Neural progenitor cell (in vitro differentiated cells): Measurements from ENCODE around the gene NPSR1. TPM values are rescaled to one million over a fixed set of nuclear protein-coding genes. Genes with fewer than 3 reads are reported as not detected.

ENCODE experiments used
- DNase-seq: peaks from one replicate; pipeline ENCODE4 v3.0.0-alpha.2; 2016; ENCODE audit warnings: low spot score
- H2AFZ ChIP-seq: fragments of 200-600 bp; sonication (generic); replicated peaks from 2 replicates; pipeline ENCODE4 v1.6.1; 2016; ENCODE audit warnings: antibody characterized with exemption
- H3F3A ChIP-seq: fragments of 200-600 bp; sonication (generic); 2 replicates; pipeline ENCODE4 v1.6.1; 2016; ENCODE audit warnings: antibody characterized with exemption, low read depth
- H3K27ac ChIP-seq: fragments of 200-600 bp; sonication (generic); 2 replicates; pipeline ENCODE4 v1.5.1; 2016; ENCODE audit warnings: mild to moderate bottlenecking
- H3K27me3 ChIP-seq: fragments of 200-600 bp; sonication (generic); 2 replicates; pipeline ENCODE4 v1.6.1; 2016; ENCODE audit warnings: mild to moderate bottlenecking, moderate library complexity
- H3K36me3 ChIP-seq: fragments of 200-600 bp; sonication (generic); 2 replicates; pipeline ENCODE4 v1.5.1; 2016
- H3K4me1 ChIP-seq: fragments of 200-600 bp; sonication (generic); 2 replicates; pipeline ENCODE4 v1.6.1; 2016; ENCODE audit warnings: mixed run types
- H3K4me2 ChIP-seq: fragments of 200-600 bp; sonication (generic); 2 replicates; pipeline ENCODE4 v1.6.1; 2016
- H3K4me3 ChIP-seq: fragments of 200-600 bp; sonication (generic); 2 replicates; pipeline ENCODE4 v1.5.1; 2016
- H3K79me2 ChIP-seq: fragments of 200-600 bp; sonication (generic); 2 replicates; pipeline ENCODE4 v1.6.1; 2016; ENCODE audit warnings: low read depth
- H3K9ac ChIP-seq: fragments of 200-600 bp; sonication (generic); 2 replicates; pipeline ENCODE4 v1.6.1; 2016
- H3K9me3 ChIP-seq: fragments of 200-600 bp; sonication (generic); 2 replicates; pipeline ENCODE4 v1.5.1; 2016; ENCODE audit warnings: low read depth
- H4K20me1 ChIP-seq: fragments of 200-600 bp; sonication (generic); 2 replicates; pipeline ENCODE4 v1.6.1; 2016; ENCODE audit warnings: low read depth
- H3K27ac Mint-ChIP-seq: 3 replicates; pipeline ENCODE4 v1.8.0; 2021; ENCODE audit warnings: mixed read lengths
- H3K27me3 Mint-ChIP-seq: 2 replicates; pipeline ENCODE4 v1.8.0; 2022; ENCODE audit warnings: low read depth, mild to moderate bottlenecking, inconsistent platforms, moderate library complexity, mixed read lengths; ENCODE audit not compliant: insufficient read depth
- H3K36me3 Mint-ChIP-seq: 3 replicates; pipeline ENCODE4 v1.8.0; 2021; ENCODE audit warnings: mixed read lengths
- H3K4me1 Mint-ChIP-seq: 3 replicates; pipeline ENCODE4 v1.8.0; 2021; ENCODE audit warnings: mixed read lengths
- H3K4me3 Mint-ChIP-seq: 3 replicates; pipeline ENCODE4 v1.8.0; 2021; ENCODE audit warnings: mild to moderate bottlenecking, moderate library complexity, mixed read lengths
- H3K9me3 Mint-ChIP-seq: 3 replicates; pipeline ENCODE4 v1.8.0; 2020; ENCODE audit warnings: mixed read lengths
- CTCF ChIP-seq: fragments of 200-600 bp; sonication (generic); IDR thresholded peaks from 2 replicates; pipeline ENCODE4 v1.5.1; 2017; ENCODE audit warnings: antibody characterized with exemption, mild to moderate bottlenecking
- EZH2 ChIP-seq: fragments of 200-600 bp; sonication (generic); IDR thresholded peaks from 2 replicates; pipeline ENCODE4 v1.6.1; 2017; ENCODE audit warnings: antibody characterized with exemption, mild to moderate bottlenecking, moderate library complexity
- EZH2phosphoT487 ChIP-seq: fragments of 200-600 bp; sonication (generic); IDR thresholded peaks from 2 replicates; pipeline ENCODE4 v1.6.1; 2017; ENCODE audit warnings: antibody characterized with exemption
- total RNA-seq: library from RNA; depleted of rRNA; stranded (reverse); fragments of >200 nt; gene quantifications from 2 replicates; pipeline ENCODE4 v1.2.3, GENCODE V29; 2015; ENCODE audit warnings: low replicate concordance

Gene NPSR1
- total RNA-seq, 1 donor from 2014 or later = not detected

GRCh38 chr7:34845666-34846361 lies 187.8 kb downstream of the NPSR1 start:
- no peak for DNase-seq
- Mint-ChIP-seq H3K36me3 (no peaks in the 10 kb centered on the region), H3K27ac (no peak overlapping the region)

GRCh38 chr7:34846976-34847375 lies 189.0 kb downstream of the NPSR1 start:
- Histone ChIP-seq H4K20me1 (no peaks in the 10 kb centered on the region), H2AFZ (no peak overlapping the region), H3K9me3 (no peaks in the 10 kb centered on the region), H3K79me2 (no peaks in the 10 kb centered on the region), H3K4me1 (peaks cover 23% of the 10 kb centered on the region), H3K4me3 (no peak overlapping the region), H3K4me2 (no peak overlapping the region), H3F3A (peaks cover 7% of the 10 kb centered on the region), H3K36me3 (no peaks in the 10 kb centered on the region), H3K9ac (no peak overlapping the region), H3K27me3 (no peaks in the 10 kb centered on the region), H3K27ac (no peak overlapping the region)
- no peak for DNase-seq
- Mint-ChIP-seq H3K4me3 (no peak overlapping the region), H3K4me1 (peaks cover 35% of the 10 kb centered on the region), H3K9me3 (no peaks in the 10 kb centered on the region), H3K27ac (no peak overlapping the region), H3K36me3 (no peaks in the 10 kb centered on the region), H3K27me3 (peaks cover 14% of the 10 kb centered on the region)
- TF ChIP-seq EZH2 = no peak
- no peak for TF ChIP-seq EZH2phosphoT487
- no peak for TF ChIP-seq CTCF

More at GRCh38 chr7:34845666-34846361, 187.8 kb downstream of the NPSR1 start:
- no peaks in the 10 kb centered on the region for H3K27me3 ChIP-seq
- H3F3A ChIP-seq = peaks cover 18% of the 10 kb centered on the region
- H3K4me1 ChIP-seq = peaks cover 32% of the 10 kb centered on the region
- no peaks in the 10 kb centered on the region for H3K9me3 ChIP-seq
- Mint-ChIP-seq H3K4me1 (peaks cover 44% of the 10 kb centered on the region), H3K9me3 (no peaks in the 10 kb centered on the region), H3K4me3 (no peak overlapping the region), H3K27me3 (peaks cover 14% of the 10 kb centered on the region)
- no peaks in the 10 kb centered on the region for H4K20me1 ChIP-seq
- no peak overlapping the region for H3K9ac ChIP-seq
- no peak overlapping the region for H3K4me3 ChIP-seq
- TF ChIP-seq CTCF = no peak
- no peak for TF ChIP-seq EZH2
- TF ChIP-seq EZH2phosphoT487 = no peak
- H3K27ac ChIP-seq = no peak overlapping the region
- H3K36me3 ChIP-seq = no peaks in the 10 kb centered on the region
- no peak overlapping the region for H2AFZ ChIP-seq
- peak overlapping the region; percentile 21 for H3K4me2 ChIP-seq
- no peaks in the 10 kb centered on the region for H3K79me2 ChIP-seq

- Mint-ChIP-seq H3K36me3 (no peaks in the 10 kb centered on the region), H3K9me3 (no peaks in the 10 kb centered on the region), H3K27ac (no peak overlapping the region), H3K4me1 (peaks cover 20% of the 10 kb centered on the region), H3K4me3 (no peak overlapping the region), H3K27me3 (peaks cover 14% of the 10 kb centered on the region)
- Histone ChIP-seq H3K9ac (no peak overlapping the region), H3K79me2 (no peaks in the 10 kb centered on the region), H3K4me2 (no peak overlapping the region), H3K4me3 (no peak overlapping the region), H3K4me1 (peaks cover 17% of the 10 kb centered on the region), H3K36me3 (no peaks in the 10 kb centered on the region), H3K27ac (no peak overlapping the region), H3F3A (no peaks in the 10 kb centered on the region), H3K9me3 (no peaks in the 10 kb centered on the region), H2AFZ (no peak overlapping the region), H3K27me3 (no peaks in the 10 kb centered on the region), H4K20me1 (no peaks in the 10 kb centered on the region)
- no peak for DNase-seq
- no peak for TF ChIP-seq EZH2
- no peak for TF ChIP-seq CTCF
- TF ChIP-seq EZH2phosphoT487 = no peak
These were observed 190.7 kb downstream of the NPSR1 start for GRCh38 chr7:34848670-34849069.
